IMR-90 (cell line): Measurements from ENCODE around the gene PRSS12. TPM values are rescaled to one million over a fixed set of nuclear protein-coding genes. Genes with fewer than 3 reads are reported as not detected.

ENCODE experiments used
- ATAC-seq: fragments of 200-7000 bp; cut with Tn5 transposase; 2 replicates; pipeline ENCODE4 v1.9.1; 2020; ENCODE audit warnings: low read depth, mild to moderate bottlenecking, moderate library complexity
- BruUV-seq: library from RNA; stranded (reverse); fragments of 400-500 nt; replicated peaks from 2 replicates; lab custom pipeline; 2021; lab: Mats Ljungman, UMichigan
- CTCF ChIA-PET: fragments of 300-600 bp; formaldehyde crosslinking; extraction: SDS; loops from one replicate; lab custom pipeline; 2021; ENCODE audit warnings: antibody characterized with exemption; lab: Yijun Ruan, JAX
- POLR2A ChIA-PET: fragments of 300-600 bp; sonication (Branson Sonifier 250); formaldehyde crosslinking; loops from one replicate; lab custom pipeline; 2022; ENCODE audit warnings: antibody characterized with exemption; ENCODE audit not compliant: unreplicated experiment; lab: Charles Lee
- DNase-seq: peaks from one replicate; pipeline ENCODE4 v3.0.0; 2013
- H2AFZ ChIP-seq: replicated peaks from 2 replicates; pipeline ENCODE3; 2013; ENCODE audit warnings: low read length, mild to moderate bottlenecking; ENCODE audit not compliant: poor library complexity
- H2AK5ac ChIP-seq: 2 replicates; pipeline ENCODE4 v1.6.1; 2013; ENCODE audit warnings: low read depth, low read length, inconsistent platforms
- H2AK9ac ChIP-seq: replicated peaks from 2 replicates; pipeline ENCODE3; 2013; ENCODE audit warnings: mild to moderate bottlenecking, low read depth, low read length, moderate library complexity; ENCODE audit not compliant: poor library complexity
- H2BK120ac ChIP-seq: 2 replicates; pipeline ENCODE4 v1.6.1; 2013; ENCODE audit warnings: low read depth, low read length, inconsistent platforms
- H2BK15ac ChIP-seq: 3 replicates; pipeline ENCODE4 v1.6.1; 2013; ENCODE audit warnings: low read depth, low read length, inconsistent platforms
- H2BK20ac ChIP-seq: 2 replicates; pipeline ENCODE4 v1.6.1; 2013; ENCODE audit warnings: low read depth, mild to moderate bottlenecking, inconsistent platforms, low read length, moderate library complexity
- H2BK5ac ChIP-seq: 2 replicates; pipeline ENCODE4 v1.6.1; 2013; ENCODE audit warnings: mild to moderate bottlenecking, low read depth, low read length, inconsistent platforms; ENCODE audit not compliant: poor library complexity, severe bottlenecking
- H3K14ac ChIP-seq: replicated peaks from 2 replicates; pipeline ENCODE4 v1.6.1; 2013; ENCODE audit warnings: low read depth, low read length, inconsistent platforms
- H3K18ac ChIP-seq: 2 replicates; pipeline ENCODE4 v1.6.1; 2013; ENCODE audit warnings: low read depth, low read length, control low read depth
- H3K23ac ChIP-seq: 2 replicates; pipeline ENCODE4 v1.6.1; 2013; ENCODE audit warnings: low read depth, low read length, inconsistent platforms
- H3K27ac ChIP-seq: 2 replicates; pipeline ENCODE4 v1.5.1; 2013; ENCODE audit warnings: mild to moderate bottlenecking, control low read depth, low read length; ENCODE audit not compliant: insufficient read depth
- H3K27me3 ChIP-seq: 2 replicates; pipeline ENCODE4 v1.6.1; 2013; ENCODE audit warnings: low read length; ENCODE audit not compliant: control insufficient read depth, insufficient read depth
- H3K36me3 ChIP-seq: 2 replicates; pipeline ENCODE4 v1.6.1; 2013; ENCODE audit warnings: low read length, mixed read lengths; ENCODE audit not compliant: control insufficient read depth, insufficient read depth
- H3K4ac ChIP-seq: 2 replicates; pipeline ENCODE4 v1.6.1; 2013; ENCODE audit warnings: low read depth, low read length, inconsistent platforms
- H3K4me1 ChIP-seq: 2 replicates; pipeline ENCODE4 v1.6.1; 2013; ENCODE audit warnings: low read length, mixed read lengths; ENCODE audit not compliant: control insufficient read depth, insufficient read depth
- H3K4me2 ChIP-seq: 2 replicates; pipeline ENCODE4 v1.6.1; 2013; ENCODE audit warnings: low read depth, mild to moderate bottlenecking, control low read depth, low read length, moderate library complexity
- H3K4me3 ChIP-seq: 2 replicates; pipeline ENCODE4 v1.5.1; 2013; ENCODE audit warnings: low read depth, mild to moderate bottlenecking, control low read depth, low read length, moderate library complexity; ENCODE audit not compliant: insufficient read depth
- H3K56ac ChIP-seq: 2 replicates; pipeline ENCODE4 v1.6.1; 2013; ENCODE audit warnings: low read length, inconsistent platforms; ENCODE audit not compliant: insufficient read depth; ENCODE audit errors: extremely low read depth
- H3K79me1 ChIP-seq, 2 experiments: 2 replicates each; pipeline ENCODE4 v1.6.1; 2013; ENCODE audit warnings: low read length in 2 of 2, inconsistent platforms in 1 of 2, low read depth in 1 of 2
- H3K9ac ChIP-seq: 2 replicates; pipeline ENCODE4 v1.6.1; 2013; ENCODE audit warnings: low read depth, low read length, control low read depth
- H3K9me1 ChIP-seq: 2 replicates; pipeline ENCODE4 v1.6.1; 2013; ENCODE audit warnings: low read length, inconsistent platforms; ENCODE audit not compliant: insufficient read depth
- H3K9me3 ChIP-seq: 2 replicates; pipeline ENCODE4 v1.6.1; 2013; ENCODE audit warnings: low read length; ENCODE audit not compliant: control insufficient read depth, insufficient read depth
- H4K20me1 ChIP-seq: 2 replicates; pipeline ENCODE4 v1.6.1; 2013; ENCODE audit warnings: low read length, inconsistent platforms; ENCODE audit not compliant: insufficient read depth
- H4K5ac ChIP-seq: 2 replicates; pipeline ENCODE4 v1.6.1; 2013; ENCODE audit warnings: mild to moderate bottlenecking, low read depth, low read length, control low read depth
- H4K8ac ChIP-seq, 2 experiments: 2 replicates each; pipeline ENCODE4 v1.6.1; 2013; ENCODE audit warnings: low read depth in 2 of 2, low read length in 2 of 2, control low read depth in 1 of 2, inconsistent platforms in 1 of 2
- H4K91ac ChIP-seq: 2 replicates; pipeline ENCODE4 v1.6.1; 2013; ENCODE audit warnings: low read depth, low read length, inconsistent platforms; ENCODE audit not compliant: insufficient read depth
- BHLHE40 ChIP-seq: fragments of 150-350 bp; IDR thresholded peaks from 2 replicates; pipeline ENCODE4 v1.6.1; 2016; ENCODE audit warnings: mild to moderate bottlenecking, low read depth, low read length
- CEBPB ChIP-seq: IDR thresholded peaks from 2 replicates; pipeline ENCODE4 v1.6.1; 2012; ENCODE audit warnings: low read depth, low read length, improper control_type of control experiment
- CHD1 ChIP-seq: IDR thresholded peaks from 2 replicates; pipeline ENCODE4 v1.6.1; 2012; ENCODE audit warnings: low read depth, low read length, improper control_type of control experiment
- ELK1 ChIP-seq: fragments of 150-350 bp; IDR thresholded peaks from 2 replicates; pipeline ENCODE4 v1.6.1; 2016; ENCODE audit warnings: low read depth, mild to moderate bottlenecking, low read length, moderate library complexity, borderline replicate concordance
- MAFK ChIP-seq: IDR thresholded peaks from 2 replicates; pipeline ENCODE4 v1.6.1; 2012; ENCODE audit warnings: low read depth, low read length, improper control_type of control experiment
- MAZ ChIP-seq: IDR thresholded peaks from 2 replicates; pipeline ENCODE4 v1.6.1; 2012; ENCODE audit warnings: low read depth, mild to moderate bottlenecking, low read length, improper control_type of control experiment, moderate library complexity, borderline replicate concordance
- NFE2L2 ChIP-seq: fragments of 150-350 bp; IDR thresholded peaks from 2 replicates; pipeline ENCODE4 v1.6.1; 2016; ENCODE audit warnings: low read depth, mild to moderate bottlenecking, low read length
- POLR2A ChIP-seq: IDR thresholded peaks from 2 replicates; pipeline ENCODE4 v1.6.1; 2012; ENCODE audit warnings: mild to moderate bottlenecking, low read depth, low read length
- RAD21 ChIP-seq: IDR thresholded peaks from 2 replicates; pipeline ENCODE4 v1.6.1; 2012; ENCODE audit warnings: low read length, improper control_type of control experiment
- WGBS, 2 experiments: methylation state at CpG; one replicate each; pipeline versions ENCODE4 v1.1.5 to v1.1.7; 2013; ENCODE audit warnings: missing lambda C conversion rate in 2 of 2; ENCODE audit not compliant: insufficient read length in 1 of 2; ENCODE audit errors: extremely low coverage in 2 of 2; 5-methylcytosine and 5-hydroxymethylcytosine counted together
- dilution Hi-C: fragments of 300-500 bp; cut with HindIII; formaldehyde crosslinking; loops from one replicate; pipeline ENCODE4 v1.14.3; 2018; ENCODE audit warnings: low sequenced_read_pairs; ENCODE audit not compliant: unreplicated experiment
- in situ Hi-C: fragments of 300-500 bp; cut with MboI; formaldehyde crosslinking; loops from 3 replicates; pipeline ENCODE4 v1.14.3; 2019; ENCODE audit warnings: low sequenced_read_pairs, inconsistent platforms, mixed read lengths
- intact Hi-C: fragments of 100-400 bp; cut with micrococcal nuclease; formaldehyde crosslinking; loops from 2 replicates; pipeline ENCODE4 v1.10.0; 2022
- polyA plus RNA-seq, 3 experiments: library from polyadenylated mRNA; depleted of rRNA; stranded (reverse); fragments of >200 nt; gene quantifications; 2 replicates each; pipeline ENCODE4 v1.2.3, GENCODE V29; 2012; ENCODE audit warnings: low replicate concordance in 1 of 3
- total RNA-seq: library from RNA; depleted of rRNA; stranded (reverse); fragments of >200 nt; gene quantifications from 2 replicates; pipeline ENCODE4 v1.2.3, GENCODE V29; 2012
- TF ChIP-seq, protein P1 (sequence below): conservative IDR thresholded peaks from 2 replicates; pipeline ENCODE4 v1.5.1; 2012; ENCODE audit warnings: mild to moderate bottlenecking, low read depth, low read length, improper control_type of control experiment

Gene PRSS12
- total and polyA plus RNA-seq, 2 of the 4 experiments (the other 2 are of a cell fraction), result 51.1 to 71.5 TPM

DNA sequence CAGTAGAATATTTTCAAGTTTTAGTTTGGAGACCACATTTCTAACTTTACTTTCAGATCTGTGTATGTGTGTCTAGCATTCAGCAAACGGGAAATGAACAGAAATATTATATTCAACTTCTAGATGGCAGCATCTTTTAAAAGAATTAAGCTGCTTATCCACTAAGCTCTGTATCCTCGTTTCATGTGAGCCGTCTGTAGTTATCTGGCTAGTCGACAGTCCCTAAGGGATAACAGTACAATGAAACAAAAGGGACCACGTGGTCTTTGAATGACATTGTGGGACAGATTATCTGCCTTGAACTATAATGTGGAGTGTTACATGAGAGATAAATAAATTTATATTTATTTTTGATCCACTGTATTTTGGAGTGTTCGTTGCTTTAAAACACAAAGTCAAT is 35.8 kb upstream of the PRSS12 start:
- no peak overlapping the region for H2BK15ac ChIP-seq
- no peak overlapping the region for H3K4me2 ChIP-seq
- H3K27me3 ChIP-seq, result no peaks in the 10 kb centered on the region
- no TSS peak for BruUV-seq
- no peak for DNase-seq
- H4K5ac ChIP-seq, result no peak overlapping the region
- no peak overlapping the region for H3K14ac ChIP-seq
- no peak overlapping the region for H3K27ac ChIP-seq
- no peak overlapping the region for H2AK5ac ChIP-seq
- no peak for ATAC-seq
- no peak overlapping the region for H3K18ac ChIP-seq
- in situ Hi-C loops (no loop called here), dilution Hi-C loops (no loop called here), intact Hi-C loops (no loop called here)
- no peaks in the 10 kb centered on the region for H3K36me3 ChIP-seq
- ChIA-PET POLR2A (no interaction called here), CTCF (no interaction called here)
- H4K20me1 ChIP-seq, result no peaks in the 10 kb centered on the region
- no peak overlapping the region for H4K8ac ChIP-seq
- H3K9me3 ChIP-seq, result no peaks in the 10 kb centered on the region
- H2AK9ac ChIP-seq, result no peak overlapping the region
- no peak overlapping the region for H3K4ac ChIP-seq
- H4K91ac ChIP-seq, result no peak overlapping the region
- H3K79me1 ChIP-seq, result no peaks in the 10 kb centered on the region
- TF ChIP-seq CHD1 (no peak), BHLHE40 (no peak), POLR2A (no peak), NFE2L2 (no peak), CEBPB (no peak), MAZ (no peak), RAD21 (no peak), MAFK (no peak), ELK1 (no peak)
- TF ChIP-seq, protein P1, sequence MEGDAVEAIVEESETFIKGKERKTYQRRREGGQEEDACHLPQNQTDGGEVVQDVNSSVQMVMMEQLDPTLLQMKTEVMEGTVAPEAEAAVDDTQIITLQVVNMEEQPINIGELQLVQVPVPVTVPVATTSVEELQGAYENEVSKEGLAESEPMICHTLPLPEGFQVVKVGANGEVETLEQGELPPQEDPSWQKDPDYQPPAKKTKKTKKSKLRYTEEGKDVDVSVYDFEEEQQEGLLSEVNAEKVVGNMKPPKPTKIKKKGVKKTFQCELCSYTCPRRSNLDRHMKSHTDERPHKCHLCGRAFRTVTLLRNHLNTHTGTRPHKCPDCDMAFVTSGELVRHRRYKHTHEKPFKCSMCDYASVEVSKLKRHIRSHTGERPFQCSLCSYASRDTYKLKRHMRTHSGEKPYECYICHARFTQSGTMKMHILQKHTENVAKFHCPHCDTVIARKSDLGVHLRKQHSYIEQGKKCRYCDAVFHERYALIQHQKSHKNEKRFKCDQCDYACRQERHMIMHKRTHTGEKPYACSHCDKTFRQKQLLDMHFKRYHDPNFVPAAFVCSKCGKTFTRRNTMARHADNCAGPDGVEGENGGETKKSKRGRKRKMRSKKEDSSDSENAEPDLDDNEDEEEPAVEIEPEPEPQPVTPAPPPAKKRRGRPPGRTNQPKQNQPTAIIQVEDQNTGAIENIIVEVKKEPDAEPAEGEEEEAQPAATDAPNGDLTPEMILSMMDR, result no peak
- peaks cover 2% of the 10 kb centered on the region; the same call in 1 of the 2 replicates for H3K4me1 ChIP-seq
- H3K23ac ChIP-seq, result no peak overlapping the region; the same call in 1 of the 2 replicates
- no peak overlapping the region for H2AFZ ChIP-seq
- no peak overlapping the region for H2BK20ac ChIP-seq
- H3K9me1 ChIP-seq, result no peaks in the 10 kb centered on the region
- H3K9ac ChIP-seq, result no peak overlapping the region
- no peak overlapping the region for H3K4me3 ChIP-seq
- H2BK120ac ChIP-seq, result no peak overlapping the region
- H2BK5ac ChIP-seq, result no peak overlapping the region
- no CpG with 5 or more reads among the region's 6 CpGs for WGBS, 2 experiments
- H3K56ac ChIP-seq, result no peak overlapping the region
